ENCODE measurements around the gene CTXND2.
"Not testable (repeated sequence)": the region's sequence is repeated elsewhere in the genome, so short reads cannot be mapped to it uniquely, and the experiment has no call there.

DNA sequence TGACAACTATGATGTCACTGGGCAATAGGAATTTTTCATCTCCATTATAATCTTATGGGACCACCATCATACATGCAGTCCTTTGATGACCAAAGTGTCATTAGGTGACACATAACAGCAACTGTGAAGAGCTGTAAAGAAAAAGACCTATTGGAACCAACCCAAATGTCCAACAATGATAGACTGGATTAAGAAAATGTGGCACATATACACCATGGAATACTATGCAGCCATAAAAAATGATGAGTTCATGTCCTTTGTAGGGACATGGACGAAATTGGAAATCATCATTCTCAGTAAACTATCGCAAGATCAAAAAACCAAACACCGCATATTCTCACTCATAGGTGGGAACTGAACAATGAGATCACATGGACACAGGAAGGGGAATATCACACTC lies 22.7 kb upstream of the CTXND2 start:
- not testable (repeated sequence) for TF ChIP-seq MTA3 (CRISPR knock-in tag; IDR thresholded peaks at IDR 0.05); SUZ12 (IDR thresholded peaks at IDR 0.05; ENCODE audit: low read depth, low read length); HOXA7 (CRISPR knock-in tag; IDR thresholded peaks at IDR 0.05); ZZZ3 (CRISPR knock-in tag; IDR thresholded peaks at IDR 0.05; ENCODE audit: borderline replicate concordance); CC2D1A (CRISPR knock-in tag; IDR thresholded peaks at IDR 0.05); ADNP (CRISPR knock-in tag; IDR thresholded peaks at IDR 0.05)
- TF ChIP-seq, protein P1, sequence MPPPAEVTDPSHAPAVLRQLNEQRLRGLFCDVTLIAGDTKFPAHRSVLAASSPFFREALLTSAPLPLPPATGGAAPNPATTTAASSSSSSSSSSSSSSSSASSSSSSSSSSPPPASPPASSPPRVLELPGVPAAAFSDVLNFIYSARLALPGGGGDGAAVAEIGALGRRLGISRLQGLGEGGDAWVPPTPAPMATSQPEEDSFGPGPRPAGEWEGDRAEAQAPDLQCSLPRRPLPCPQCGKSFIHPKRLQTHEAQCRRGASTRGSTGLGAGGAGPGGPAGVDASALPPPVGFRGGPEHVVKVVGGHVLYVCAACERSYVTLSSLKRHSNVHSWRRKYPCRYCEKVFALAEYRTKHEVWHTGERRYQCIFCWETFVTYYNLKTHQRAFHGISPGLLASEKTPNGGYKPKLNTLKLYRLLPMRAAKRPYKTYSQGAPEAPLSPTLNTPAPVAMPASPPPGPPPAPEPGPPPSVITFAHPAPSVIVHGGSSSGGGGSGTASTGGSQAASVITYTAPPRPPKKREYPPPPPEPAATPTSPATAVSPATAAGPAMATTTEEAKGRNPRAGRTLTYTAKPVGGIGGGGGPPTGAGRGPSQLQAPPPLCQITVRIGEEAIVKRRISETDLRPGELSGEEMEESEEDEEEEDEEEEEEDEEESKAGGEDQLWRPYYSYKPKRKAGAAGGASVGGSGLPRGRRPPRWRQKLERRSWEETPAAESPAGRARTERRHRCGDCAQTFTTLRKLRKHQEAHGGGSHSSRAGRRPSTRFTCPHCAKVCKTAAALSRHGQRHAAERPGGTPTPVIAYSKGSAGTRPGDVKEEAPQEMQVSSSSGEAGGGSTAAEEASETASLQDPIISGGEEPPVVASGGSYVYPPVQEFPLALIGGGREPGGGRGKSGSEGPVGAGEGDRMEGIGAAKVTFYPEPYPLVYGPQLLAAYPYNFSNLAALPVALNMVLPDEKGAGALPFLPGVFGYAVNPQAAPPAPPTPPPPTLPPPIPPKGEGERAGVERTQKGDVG (CRISPR knock-in tag; IDR thresholded peaks at IDR 0.05; ENCODE audit: borderline replicate concordance) = not testable (repeated sequence)
- TF ChIP-seq, protein P2, sequence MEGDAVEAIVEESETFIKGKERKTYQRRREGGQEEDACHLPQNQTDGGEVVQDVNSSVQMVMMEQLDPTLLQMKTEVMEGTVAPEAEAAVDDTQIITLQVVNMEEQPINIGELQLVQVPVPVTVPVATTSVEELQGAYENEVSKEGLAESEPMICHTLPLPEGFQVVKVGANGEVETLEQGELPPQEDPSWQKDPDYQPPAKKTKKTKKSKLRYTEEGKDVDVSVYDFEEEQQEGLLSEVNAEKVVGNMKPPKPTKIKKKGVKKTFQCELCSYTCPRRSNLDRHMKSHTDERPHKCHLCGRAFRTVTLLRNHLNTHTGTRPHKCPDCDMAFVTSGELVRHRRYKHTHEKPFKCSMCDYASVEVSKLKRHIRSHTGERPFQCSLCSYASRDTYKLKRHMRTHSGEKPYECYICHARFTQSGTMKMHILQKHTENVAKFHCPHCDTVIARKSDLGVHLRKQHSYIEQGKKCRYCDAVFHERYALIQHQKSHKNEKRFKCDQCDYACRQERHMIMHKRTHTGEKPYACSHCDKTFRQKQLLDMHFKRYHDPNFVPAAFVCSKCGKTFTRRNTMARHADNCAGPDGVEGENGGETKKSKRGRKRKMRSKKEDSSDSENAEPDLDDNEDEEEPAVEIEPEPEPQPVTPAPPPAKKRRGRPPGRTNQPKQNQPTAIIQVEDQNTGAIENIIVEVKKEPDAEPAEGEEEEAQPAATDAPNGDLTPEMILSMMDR (CRISPR knock-in tag; IDR thresholded peaks at IDR 0.05) = not testable (repeated sequence)
- TF ChIP-seq, protein P3, sequence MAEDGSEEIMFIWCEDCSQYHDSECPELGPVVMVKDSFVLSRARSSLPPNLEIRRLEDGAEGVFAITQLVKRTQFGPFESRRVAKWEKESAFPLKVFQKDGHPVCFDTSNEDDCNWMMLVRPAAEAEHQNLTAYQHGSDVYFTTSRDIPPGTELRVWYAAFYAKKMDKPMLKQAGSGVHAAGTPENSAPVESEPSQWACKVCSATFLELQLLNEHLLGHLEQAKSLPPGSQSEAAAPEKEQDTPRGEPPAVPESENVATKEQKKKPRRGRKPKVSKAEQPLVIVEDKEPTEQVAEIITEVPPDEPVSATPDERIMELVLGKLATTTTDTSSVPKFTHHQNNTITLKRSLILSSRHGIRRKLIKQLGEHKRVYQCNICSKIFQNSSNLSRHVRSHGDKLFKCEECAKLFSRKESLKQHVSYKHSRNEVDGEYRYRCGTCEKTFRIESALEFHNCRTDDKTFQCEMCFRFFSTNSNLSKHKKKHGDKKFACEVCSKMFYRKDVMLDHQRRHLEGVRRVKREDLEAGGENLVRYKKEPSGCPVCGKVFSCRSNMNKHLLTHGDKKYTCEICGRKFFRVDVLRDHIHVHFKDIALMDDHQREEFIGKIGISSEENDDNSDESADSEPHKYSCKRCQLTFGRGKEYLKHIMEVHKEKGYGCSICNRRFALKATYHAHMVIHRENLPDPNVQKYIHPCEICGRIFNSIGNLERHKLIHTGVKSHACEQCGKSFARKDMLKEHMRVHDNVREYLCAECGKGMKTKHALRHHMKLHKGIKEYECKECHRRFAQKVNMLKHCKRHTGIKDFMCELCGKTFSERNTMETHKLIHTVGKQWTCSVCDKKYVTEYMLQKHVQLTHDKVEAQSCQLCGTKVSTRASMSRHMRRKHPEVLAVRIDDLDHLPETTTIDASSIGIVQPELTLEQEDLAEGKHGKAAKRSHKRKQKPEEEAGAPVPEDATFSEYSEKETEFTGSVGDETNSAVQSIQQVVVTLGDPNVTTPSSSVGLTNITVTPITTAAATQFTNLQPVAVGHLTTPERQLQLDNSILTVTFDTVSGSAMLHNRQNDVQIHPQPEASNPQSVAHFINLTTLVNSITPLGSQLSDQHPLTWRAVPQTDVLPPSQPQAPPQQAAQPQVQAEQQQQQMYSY (CRISPR knock-in tag; IDR thresholded peaks at IDR 0.05) = not testable (repeated sequence)
- TF ChIP-seq, protein P4, sequence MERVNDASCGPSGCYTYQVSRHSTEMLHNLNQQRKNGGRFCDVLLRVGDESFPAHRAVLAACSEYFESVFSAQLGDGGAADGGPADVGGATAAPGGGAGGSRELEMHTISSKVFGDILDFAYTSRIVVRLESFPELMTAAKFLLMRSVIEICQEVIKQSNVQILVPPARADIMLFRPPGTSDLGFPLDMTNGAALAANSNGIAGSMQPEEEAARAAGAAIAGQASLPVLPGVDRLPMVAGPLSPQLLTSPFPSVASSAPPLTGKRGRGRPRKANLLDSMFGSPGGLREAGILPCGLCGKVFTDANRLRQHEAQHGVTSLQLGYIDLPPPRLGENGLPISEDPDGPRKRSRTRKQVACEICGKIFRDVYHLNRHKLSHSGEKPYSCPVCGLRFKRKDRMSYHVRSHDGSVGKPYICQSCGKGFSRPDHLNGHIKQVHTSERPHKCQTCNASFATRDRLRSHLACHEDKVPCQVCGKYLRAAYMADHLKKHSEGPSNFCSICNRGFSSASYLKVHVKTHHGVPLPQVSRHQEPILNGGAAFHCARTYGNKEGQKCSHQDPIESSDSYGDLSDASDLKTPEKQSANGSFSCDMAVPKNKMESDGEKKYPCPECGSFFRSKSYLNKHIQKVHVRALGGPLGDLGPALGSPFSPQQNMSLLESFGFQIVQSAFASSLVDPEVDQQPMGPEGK (CRISPR knock-in tag; IDR thresholded peaks at IDR 0.05) = not testable (repeated sequence)
- TF ChIP-seq, protein P5, sequence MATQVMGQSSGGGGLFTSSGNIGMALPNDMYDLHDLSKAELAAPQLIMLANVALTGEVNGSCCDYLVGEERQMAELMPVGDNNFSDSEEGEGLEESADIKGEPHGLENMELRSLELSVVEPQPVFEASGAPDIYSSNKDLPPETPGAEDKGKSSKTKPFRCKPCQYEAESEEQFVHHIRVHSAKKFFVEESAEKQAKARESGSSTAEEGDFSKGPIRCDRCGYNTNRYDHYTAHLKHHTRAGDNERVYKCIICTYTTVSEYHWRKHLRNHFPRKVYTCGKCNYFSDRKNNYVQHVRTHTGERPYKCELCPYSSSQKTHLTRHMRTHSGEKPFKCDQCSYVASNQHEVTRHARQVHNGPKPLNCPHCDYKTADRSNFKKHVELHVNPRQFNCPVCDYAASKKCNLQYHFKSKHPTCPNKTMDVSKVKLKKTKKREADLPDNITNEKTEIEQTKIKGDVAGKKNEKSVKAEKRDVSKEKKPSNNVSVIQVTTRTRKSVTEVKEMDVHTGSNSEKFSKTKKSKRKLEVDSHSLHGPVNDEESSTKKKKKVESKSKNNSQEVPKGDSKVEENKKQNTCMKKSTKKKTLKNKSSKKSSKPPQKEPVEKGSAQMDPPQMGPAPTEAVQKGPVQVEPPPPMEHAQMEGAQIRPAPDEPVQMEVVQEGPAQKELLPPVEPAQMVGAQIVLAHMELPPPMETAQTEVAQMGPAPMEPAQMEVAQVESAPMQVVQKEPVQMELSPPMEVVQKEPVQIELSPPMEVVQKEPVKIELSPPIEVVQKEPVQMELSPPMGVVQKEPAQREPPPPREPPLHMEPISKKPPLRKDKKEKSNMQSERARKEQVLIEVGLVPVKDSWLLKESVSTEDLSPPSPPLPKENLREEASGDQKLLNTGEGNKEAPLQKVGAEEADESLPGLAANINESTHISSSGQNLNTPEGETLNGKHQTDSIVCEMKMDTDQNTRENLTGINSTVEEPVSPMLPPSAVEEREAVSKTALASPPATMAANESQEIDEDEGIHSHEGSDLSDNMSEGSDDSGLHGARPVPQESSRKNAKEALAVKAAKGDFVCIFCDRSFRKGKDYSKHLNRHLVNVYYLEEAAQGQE (IDR thresholded peaks at IDR 0.05; ENCODE audit: borderline replicate concordance in 1 of 2, low read depth in 1 of 2, low read length in 2 of 2) = not testable (repeated sequence)
- TF ChIP-seq, protein P6, sequence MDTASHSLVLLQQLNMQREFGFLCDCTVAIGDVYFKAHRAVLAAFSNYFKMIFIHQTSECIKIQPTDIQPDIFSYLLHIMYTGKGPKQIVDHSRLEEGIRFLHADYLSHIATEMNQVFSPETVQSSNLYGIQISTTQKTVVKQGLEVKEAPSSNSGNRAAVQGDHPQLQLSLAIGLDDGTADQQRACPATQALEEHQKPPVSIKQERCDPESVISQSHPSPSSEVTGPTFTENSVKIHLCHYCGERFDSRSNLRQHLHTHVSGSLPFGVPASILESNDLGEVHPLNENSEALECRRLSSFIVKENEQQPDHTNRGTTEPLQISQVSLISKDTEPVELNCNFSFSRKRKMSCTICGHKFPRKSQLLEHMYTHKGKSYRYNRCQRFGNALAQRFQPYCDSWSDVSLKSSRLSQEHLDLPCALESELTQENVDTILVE (CRISPR knock-in tag; IDR thresholded peaks at IDR 0.05) = not testable (repeated sequence)
